Stimulated activated CD8-positive, alpha-beta memory T cell treated with anti-CD3 and anti-CD28 coated beads, Interleukin-12 subunit alpha, Interleukin-12 subunit beta, amount 100 ng/mL, for 24 hours (primary cell): ENCODE data around the gene CD40.

Source experiments
- DNase-seq: peaks from one replicate; pipeline ENCODE4 v3.0.0-alpha.2; 2020; ENCODE audit errors: extremely low read depth

CD40 gene

DNA sequence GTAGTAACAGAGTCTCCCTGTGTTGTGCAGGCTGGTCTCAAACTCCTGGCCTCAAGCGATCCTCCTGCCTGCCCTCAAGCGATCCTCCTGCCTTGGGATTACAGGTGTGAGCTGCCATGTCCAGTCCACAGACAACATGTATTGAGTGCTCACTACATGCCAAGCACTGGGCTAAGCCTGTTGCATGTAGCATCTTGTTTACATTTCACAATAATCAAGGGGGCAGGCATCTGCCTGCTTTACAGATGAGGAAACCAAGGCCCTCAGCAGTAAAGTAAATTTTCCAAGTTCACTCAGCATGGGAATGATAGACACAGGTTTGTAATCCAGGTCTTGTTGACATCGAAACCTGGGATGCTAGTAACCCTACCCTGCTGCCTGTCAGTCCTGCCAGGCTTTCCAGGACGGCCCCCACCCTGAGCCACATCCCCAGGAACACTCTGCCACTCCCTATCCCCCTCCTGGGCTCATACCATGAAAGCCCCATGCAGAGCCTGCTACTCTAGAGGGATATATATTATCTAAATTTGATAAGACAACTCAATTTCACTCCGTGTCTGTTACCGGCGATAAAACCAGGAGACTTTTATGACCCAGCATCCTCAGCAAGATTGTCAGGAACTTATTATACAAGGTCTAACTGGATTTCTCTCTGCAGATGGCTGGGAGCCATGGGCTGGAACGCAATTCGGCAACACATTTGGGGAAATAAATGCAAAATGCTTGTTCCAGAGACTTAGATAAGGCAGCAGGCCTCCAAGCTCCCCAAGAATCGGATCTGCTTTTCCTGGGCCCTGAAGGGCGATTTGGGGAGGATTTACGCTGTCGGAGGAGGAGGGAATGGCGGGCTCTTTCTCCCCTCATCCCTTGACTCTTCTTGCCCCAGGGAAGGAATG is 30.4 kb downstream of the CD40 start:
- no peak for DNase-seq

DNA sequence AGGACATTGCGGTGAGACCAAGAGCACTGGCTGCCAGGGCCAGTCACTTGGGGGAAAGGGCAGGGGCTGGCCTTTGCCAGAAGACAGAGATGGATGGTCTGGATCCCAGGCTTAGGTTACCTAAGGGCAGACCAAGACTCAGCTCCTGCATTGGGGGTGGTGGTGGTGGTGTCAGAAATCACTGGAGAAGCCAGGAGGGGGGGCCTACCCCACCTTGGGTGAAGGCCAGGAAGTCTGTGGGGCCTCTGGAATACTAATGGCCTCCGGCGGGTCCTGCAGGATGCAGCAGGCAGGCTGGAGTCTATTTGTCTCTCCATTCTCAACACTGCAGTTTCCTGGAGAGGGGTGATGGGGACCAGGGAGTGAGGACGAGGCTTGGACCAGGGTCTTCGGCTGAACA is 32.8 kb downstream of the CD40 start:
- DNase-seq: no peak

- no peak for DNase-seq
These were observed 33.8 kb downstream of the CD40 start for GRCh38 chr20:46151936-46152335.

DNA sequence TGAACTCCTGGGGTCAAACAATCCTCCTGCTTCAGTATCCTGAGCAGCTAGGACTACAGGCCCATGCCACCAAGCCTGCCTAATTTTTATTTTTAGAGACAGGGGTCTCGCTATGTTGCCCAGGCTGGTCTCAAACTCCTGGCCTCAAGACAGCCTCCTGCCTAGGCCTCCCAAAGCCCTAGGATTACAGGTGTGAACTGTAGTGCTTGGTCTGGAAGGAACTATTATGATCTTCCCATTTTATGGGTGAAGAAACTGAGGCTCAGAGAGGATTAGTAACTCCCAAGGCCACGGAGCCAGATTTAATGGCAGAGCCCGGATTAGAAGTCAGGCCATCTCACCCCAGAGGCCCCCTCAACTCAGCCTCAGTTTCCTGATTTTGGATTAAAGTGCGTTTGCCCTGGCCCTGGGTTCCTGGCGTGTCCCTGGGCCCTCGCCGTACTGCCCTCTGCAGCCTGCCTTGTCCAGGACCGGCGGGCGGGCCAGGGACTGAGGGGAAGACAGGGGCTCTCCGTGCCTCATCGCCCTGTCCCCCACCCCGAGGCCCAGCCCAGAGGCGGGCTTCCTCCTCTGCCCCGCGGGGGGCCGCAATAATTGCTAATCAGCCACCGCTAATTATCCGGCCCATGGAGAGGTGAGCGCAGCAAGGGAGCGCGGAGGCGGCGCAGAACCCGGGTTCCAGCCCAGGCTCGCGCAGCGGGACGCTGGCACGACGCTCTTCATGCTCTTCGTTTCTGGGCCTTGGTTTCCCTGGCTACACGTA is 34.9 kb downstream of the CD40 start:
- no peak for DNase-seq

DNA sequence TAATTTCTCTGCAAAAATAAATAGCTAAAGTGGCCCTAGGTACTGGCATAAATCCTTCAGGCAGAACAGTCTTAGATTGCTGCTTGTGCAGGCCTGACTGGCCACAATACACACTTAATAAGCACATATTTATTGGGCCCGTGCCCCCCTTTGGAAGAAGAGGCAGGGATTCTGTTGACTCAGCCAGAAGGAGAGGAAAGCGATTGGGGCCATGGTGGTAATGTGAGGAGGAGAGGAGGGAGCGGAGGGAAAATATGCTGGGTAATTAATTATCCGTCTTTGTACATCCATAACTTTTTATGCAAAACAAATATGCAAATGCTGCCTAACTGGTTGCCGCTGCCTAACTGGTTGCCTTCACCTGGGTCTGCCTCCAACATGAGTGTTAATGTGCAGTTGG is 36.2 kb downstream of the CD40 start:
- DNase-seq: no peak

DNA sequence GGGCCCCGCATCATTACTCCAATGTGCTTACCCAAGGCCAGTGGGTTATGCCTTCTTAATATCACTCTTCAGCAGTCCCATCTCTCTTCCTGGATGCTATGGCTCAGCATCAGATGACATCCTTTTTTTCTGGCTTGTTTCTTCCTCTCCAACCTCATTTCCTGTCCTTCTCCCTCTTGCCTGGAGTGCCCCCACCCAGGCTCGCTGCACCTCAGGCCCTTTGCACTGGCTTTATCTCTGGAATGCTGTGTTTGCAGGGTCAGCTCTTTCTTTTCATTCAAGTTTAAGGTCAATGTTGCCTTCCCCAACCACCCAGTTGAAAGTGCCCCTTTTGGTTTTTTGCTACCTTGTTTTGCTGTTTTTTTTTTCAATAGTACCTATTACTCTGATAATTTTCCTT is 36.7 kb downstream of the CD40 start:
- DNase-seq: no peak

DNA sequence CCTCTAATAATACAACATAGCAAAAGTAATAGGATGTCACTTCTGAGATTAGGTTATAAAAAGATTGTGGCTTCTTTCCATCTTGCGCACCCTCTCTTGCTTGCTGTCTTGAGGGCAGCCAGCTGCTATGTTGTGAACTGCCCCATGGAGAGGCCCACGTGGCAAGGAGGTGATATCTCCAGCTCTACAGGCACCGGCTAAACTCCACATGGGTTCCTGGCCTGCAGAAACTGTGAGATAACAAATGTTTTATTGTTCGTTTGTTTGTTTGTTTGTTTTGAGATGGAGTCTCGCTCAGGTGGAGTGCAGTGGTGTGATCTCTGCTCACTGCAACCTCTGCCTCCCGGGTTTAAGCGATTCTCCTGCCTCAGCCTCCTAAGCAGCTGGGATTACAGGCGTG is 38.0 kb downstream of the CD40 start:
- no peak for DNase-seq

DNA sequence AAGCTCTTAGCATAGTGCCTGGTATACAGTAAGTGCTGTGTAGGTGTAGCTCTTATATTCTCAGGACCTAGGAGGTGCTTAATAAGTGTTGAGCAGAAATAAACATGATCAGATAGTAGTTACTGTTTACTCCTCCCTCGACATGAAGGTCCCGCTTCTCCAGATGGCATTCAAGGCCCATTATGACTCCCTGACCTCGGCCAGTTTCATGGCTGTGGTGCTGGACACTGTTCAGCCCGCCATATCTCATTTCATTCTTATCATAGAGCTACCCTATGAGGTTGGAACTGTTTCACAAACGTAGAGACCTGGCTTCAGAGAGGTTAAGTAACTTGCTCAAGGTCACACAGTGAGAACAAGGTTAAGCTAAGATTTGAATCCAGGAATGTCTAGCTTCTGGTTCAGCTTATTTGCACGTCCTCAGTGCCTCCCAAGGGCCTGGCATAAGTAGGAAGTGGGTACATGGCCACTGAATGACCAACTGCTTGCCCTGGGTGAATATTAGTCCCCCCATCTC is 39.0 kb downstream of the CD40 start:
- no peak for DNase-seq

- DNase-seq: no peak
These were observed 39.5 kb downstream of the CD40 start for GRCh38 chr20:46157625-46158024.

- no peak for DNase-seq
These were observed 40.4 kb downstream of the CD40 start for GRCh38 chr20:46158476-46158987.

- no peak for DNase-seq
These were observed 41.2 kb downstream of the CD40 start for GRCh38 chr20:46159101-46159897.

GRCh38 chr20:46160661-46161060 is 42.5 kb downstream of the CD40 start:
- no peak for DNase-seq

DNA sequence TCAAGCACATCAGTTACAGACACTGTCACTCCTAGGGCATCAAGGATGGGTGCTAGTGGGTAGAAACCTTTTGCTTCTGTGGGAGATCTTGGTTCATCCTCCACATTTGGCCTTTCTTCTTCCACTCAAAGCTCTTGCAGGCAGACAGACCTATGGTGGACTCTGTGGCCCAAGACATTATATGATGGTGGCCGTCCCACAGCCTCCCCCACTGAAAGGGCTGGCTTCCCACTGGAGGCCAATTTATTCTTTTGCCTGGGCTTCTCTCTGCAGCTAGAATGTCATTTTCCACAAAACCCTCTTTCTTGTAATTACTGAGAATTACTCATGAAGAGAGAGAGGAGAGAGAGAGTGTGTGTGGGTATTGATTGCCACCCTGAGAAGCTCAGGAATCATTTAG is 43.8 kb downstream of the CD40 start:
- no peak for DNase-seq

DNA sequence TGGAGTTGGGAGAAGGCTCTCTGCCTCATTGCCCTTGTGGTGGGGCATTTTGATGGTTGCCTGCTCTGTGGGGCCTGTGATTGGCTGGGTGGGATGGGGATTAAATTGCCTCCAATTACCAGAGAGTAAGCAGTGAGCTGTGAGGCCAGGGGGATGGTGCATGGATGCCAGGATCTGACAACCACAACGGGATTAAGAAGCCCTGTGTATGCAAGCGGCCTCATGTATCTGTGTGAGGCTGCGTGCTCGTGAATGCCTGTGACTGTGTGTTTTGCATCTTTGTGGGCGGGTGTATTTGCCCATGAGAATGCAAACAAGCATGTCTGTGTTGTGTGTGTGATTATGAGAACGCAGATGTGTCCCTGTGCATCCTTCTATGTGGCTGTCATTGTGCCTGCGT is 46.1 kb downstream of the CD40 start:
- no peak for DNase-seq

DNA sequence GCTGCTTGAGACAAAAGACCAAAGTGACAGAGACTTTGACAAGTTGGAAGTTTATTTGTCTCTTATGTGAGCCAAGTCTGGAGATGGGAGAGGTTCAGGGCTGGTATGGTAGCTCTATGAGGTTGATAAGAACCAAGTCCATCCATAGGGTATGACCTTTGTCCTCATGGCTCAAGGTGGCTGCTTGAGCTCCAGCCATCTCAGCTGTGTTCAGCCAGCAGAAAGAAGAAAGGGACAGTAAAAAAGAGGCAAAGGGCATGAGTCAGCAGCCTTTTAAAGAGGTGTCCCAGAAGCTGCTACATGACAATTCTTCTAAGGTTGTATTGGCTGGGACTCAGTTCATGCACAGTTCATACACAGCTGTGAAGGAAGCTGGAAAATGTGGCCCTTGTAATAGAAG is 49.0 kb downstream of the CD40 start:
- DNase-seq: no peak

GRCh38 chr20:46168438-46168837 is 50.3 kb downstream of the CD40 start:
- DNase-seq: no peak

- DNase-seq: no peak
These were observed 51.4 kb downstream of the CD40 start for GRCh38 chr20:46169245-46170171.

DNA sequence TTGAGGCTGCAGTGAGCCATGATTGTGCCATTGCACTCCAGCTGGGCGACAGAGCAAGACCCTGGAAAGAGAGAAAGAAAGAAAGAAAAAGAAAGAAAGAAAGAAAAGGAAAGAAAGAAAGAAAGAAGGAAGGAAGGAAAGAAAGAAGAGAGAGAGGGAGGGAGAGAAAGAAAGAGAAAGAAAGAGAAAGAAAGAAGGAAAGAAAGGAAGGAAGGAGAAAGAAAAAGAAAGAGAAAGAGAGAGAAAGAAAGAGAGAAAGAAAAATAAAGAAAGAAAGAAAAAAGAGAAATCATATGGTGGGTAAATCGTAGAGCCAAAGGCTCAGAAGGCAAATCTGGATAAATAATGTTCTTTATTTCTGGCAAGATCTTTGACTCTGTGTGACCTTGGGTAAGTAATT is 53.4 kb downstream of the CD40 start:
- no peak for DNase-seq

- no peak for DNase-seq
These were observed 53.8 kb downstream of the CD40 start for GRCh38 chr20:46171909-46172308.

DNA sequence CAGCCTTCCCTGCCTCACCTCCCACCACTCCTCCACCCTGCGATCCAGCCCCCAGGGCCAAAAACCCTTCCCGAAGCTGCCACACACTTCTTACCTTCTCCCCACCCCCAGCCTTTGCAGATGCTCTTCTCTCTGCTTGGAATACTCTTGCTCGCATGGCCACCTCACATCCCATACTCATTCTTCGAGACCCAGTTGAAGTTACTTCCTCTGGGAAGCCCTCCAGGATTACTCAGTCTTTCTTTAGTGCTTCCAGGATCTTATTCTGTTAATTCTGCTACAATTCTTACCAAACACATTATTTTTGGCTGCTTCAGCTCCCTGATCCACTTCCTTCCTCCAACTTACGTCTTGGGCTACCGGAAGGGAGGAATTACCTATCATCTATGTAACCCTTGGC is 54.3 kb downstream of the CD40 start:
- no peak for DNase-seq
